MM.1S (cell line): ENCODE data around the gene DNAH11.
"Not testable (repeated sequence)": the region's sequence is repeated elsewhere in the genome, so short reads cannot be mapped to it uniquely, and the experiment has no call there.

Experiments
- DNase-seq: peaks from one replicate; pipeline ENCODE4 v3.0.0-alpha.2; 2015
- H2AFZ ChIP-seq: fragments of 300-600 bp; sonication (generic); 2 replicates; pipeline ENCODE4 v1.6.0; 2016; ENCODE audit warnings: antibody characterized with exemption, low read length
- H3F3A ChIP-seq: fragments of 300-600 bp; sonication (generic); 2 replicates; pipeline ENCODE4 v1.6.1; 2016; ENCODE audit warnings: mild to moderate bottlenecking, antibody characterized with exemption, low read length, moderate library complexity, mixed read lengths; ENCODE audit not compliant: insufficient read depth
- H3K27ac ChIP-seq: fragments of 300-600 bp; sonication (generic); 2 replicates; pipeline ENCODE4 v1.5.1; 2016; ENCODE audit warnings: mild to moderate bottlenecking, low read length
- H3K27me3 ChIP-seq: fragments of 300-600 bp; sonication (generic); replicated peaks from 2 replicates; pipeline ENCODE4 v1.6.0; 2016; ENCODE audit warnings: low read length; ENCODE audit not compliant: insufficient read depth
- H3K36me3 ChIP-seq: fragments of 300-600 bp; sonication (generic); replicated peaks from 2 replicates; pipeline ENCODE4 v1.6.1; 2016; ENCODE audit warnings: mild to moderate bottlenecking, low read length, mixed read lengths; ENCODE audit not compliant: insufficient read depth
- H3K4me1 ChIP-seq: fragments of 300-600 bp; sonication (generic); 2 replicates; pipeline ENCODE4 v1.6.1; 2016; ENCODE audit warnings: low read length, mixed read lengths
- H3K4me2 ChIP-seq: fragments of 300-600 bp; sonication (generic); 2 replicates; pipeline ENCODE4 v1.6.0; 2016; ENCODE audit warnings: low read depth, low read length
- H3K4me3 ChIP-seq: fragments of 300-600 bp; sonication (generic); 2 replicates; pipeline ENCODE4 v1.5.1; 2016; ENCODE audit warnings: low read length, mixed read lengths
- H3K79me2 ChIP-seq: fragments of 300-600 bp; sonication (generic); 2 replicates; pipeline ENCODE4 v1.6.1; 2016; ENCODE audit warnings: mixed run types, low read length, mixed read lengths
- H3K9ac ChIP-seq: fragments of 300-600 bp; sonication (generic); 2 replicates; pipeline ENCODE4 v1.6.1; 2016; ENCODE audit warnings: low read length, mixed read lengths
- H3K9me2 ChIP-seq: fragments of 300-600 bp; sonication (generic); replicated peaks from 2 replicates; pipeline ENCODE4 v1.6.1; 2016; ENCODE audit warnings: mild to moderate bottlenecking, low read length, mixed read lengths; ENCODE audit not compliant: insufficient read depth
- H3K9me3 ChIP-seq: fragments of 300-600 bp; sonication (generic); replicated peaks from 2 replicates; pipeline ENCODE4 v1.6.1; 2016; ENCODE audit warnings: mild to moderate bottlenecking, low read length, mixed read lengths; ENCODE audit not compliant: insufficient read depth
- H4K20me1 ChIP-seq: fragments of 300-600 bp; sonication (generic); 2 replicates; pipeline ENCODE4 v1.6.1; 2016; ENCODE audit warnings: mild to moderate bottlenecking, low read length, moderate library complexity, mixed read lengths; ENCODE audit not compliant: insufficient read depth
- EZH2 ChIP-seq: fragments of 300-600 bp; sonication (generic); optimal IDR thresholded peaks from 2 replicates; pipeline ENCODE3; 2017; ENCODE audit warnings: low read depth, mild to moderate bottlenecking, antibody characterized with exemption, low read length, mixed read lengths
- EZH2phosphoT487 ChIP-seq: fragments of 300-600 bp; sonication (generic); IDR thresholded peaks from 2 replicates; pipeline ENCODE4 v1.6.1; 2018; ENCODE audit warnings: antibody characterized with exemption, low read length
- TF ChIP-seq, protein P1 (sequence below): fragments of 300-600 bp; sonication (generic); IDR thresholded peaks from 2 replicates; pipeline ENCODE4 v1.5.1; 2016; ENCODE audit warnings: antibody characterized with exemption, low read length, mixed read lengths

Gene DNAH11

GRCh38 chr7:21526448-21526847, 16.4 kb upstream of the DNAH11 start:
- TF ChIP-seq, protein P1, sequence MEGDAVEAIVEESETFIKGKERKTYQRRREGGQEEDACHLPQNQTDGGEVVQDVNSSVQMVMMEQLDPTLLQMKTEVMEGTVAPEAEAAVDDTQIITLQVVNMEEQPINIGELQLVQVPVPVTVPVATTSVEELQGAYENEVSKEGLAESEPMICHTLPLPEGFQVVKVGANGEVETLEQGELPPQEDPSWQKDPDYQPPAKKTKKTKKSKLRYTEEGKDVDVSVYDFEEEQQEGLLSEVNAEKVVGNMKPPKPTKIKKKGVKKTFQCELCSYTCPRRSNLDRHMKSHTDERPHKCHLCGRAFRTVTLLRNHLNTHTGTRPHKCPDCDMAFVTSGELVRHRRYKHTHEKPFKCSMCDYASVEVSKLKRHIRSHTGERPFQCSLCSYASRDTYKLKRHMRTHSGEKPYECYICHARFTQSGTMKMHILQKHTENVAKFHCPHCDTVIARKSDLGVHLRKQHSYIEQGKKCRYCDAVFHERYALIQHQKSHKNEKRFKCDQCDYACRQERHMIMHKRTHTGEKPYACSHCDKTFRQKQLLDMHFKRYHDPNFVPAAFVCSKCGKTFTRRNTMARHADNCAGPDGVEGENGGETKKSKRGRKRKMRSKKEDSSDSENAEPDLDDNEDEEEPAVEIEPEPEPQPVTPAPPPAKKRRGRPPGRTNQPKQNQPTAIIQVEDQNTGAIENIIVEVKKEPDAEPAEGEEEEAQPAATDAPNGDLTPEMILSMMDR: no peak
- TF ChIP-seq EZH2phosphoT487: no peak
- Histone ChIP-seq H3K79me2 (no peaks in the 10 kb centered on the region), H3F3A (no peaks in the 10 kb centered on the region), H3K36me3 (no peaks in the 10 kb centered on the region), H3K9ac (no peak overlapping the region), H3K4me3 (no peak overlapping the region), H4K20me1 (no peaks in the 10 kb centered on the region), H3K27me3 (no peaks in the 10 kb centered on the region), H3K9me3 (no peaks in the 10 kb centered on the region), H3K27ac (no peak overlapping the region), H3K9me2 (no peaks in the 10 kb centered on the region), H3K4me2 (no peak overlapping the region), H3K4me1 (no peaks in the 10 kb centered on the region), H2AFZ (no peak overlapping the region)
- no peak for DNase-seq

DNA sequence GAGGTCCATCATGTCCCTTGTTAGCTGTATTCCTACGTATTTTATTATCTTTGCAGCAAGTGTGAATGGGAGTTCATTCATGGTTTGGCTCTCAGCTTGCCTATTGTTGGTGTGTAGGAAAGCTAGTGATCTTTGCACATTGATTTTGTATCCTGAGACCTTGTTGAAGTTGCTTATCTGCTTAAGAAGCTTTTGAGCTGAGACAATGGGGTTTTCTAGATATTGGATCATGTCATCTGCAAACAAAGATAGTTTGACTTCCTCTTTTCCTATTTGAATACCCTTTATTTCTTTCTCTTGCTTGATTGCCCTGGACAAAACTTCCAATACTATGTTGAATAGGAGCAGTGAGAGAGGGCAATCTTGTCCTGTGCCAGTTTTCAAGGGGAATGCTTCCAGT, 10.4 kb upstream of the DNAH11 start:
- not testable (repeated sequence) for H2AFZ ChIP-seq, H3K27me3 ChIP-seq, H3K4me1 ChIP-seq, H3K9me2 ChIP-seq, H3K36me3 ChIP-seq, H3K79me2 ChIP-seq, H4K20me1 ChIP-seq, H3K9ac ChIP-seq, H3F3A ChIP-seq, H3K27ac ChIP-seq, H3K4me3 ChIP-seq, DNase-seq, H3K4me2 ChIP-seq, H3K9me3 ChIP-seq

DNA sequence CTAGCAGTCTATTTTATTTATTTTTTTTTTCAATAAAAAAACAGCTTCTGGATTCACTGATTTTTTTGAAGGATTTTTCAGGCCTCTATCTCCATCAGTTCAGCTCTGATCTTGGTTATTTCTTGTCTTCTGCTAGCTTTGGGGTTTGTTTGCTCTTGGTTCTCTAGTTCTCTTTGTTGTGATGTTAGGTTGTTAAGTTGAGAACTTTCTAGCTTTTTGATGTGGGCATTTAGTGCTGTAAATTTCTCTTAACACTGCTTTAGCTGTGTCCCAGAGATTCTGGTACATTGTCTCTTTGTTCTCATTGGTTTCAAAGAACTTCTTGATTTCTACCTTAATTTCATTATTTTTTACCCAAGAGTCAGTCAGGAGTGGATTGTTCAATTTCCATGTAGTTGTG, 9.2 kb upstream of the DNAH11 start:
- not testable (repeated sequence) for H2AFZ ChIP-seq, H3K4me3 ChIP-seq, H3K27ac ChIP-seq, H3K9me3 ChIP-seq, DNase-seq, H3F3A ChIP-seq, H3K36me3 ChIP-seq, H3K9me2 ChIP-seq, H3K4me2 ChIP-seq, H4K20me1 ChIP-seq, H3K27me3 ChIP-seq, H3K79me2 ChIP-seq, H3K4me1 ChIP-seq, H3K9ac ChIP-seq

DNA sequence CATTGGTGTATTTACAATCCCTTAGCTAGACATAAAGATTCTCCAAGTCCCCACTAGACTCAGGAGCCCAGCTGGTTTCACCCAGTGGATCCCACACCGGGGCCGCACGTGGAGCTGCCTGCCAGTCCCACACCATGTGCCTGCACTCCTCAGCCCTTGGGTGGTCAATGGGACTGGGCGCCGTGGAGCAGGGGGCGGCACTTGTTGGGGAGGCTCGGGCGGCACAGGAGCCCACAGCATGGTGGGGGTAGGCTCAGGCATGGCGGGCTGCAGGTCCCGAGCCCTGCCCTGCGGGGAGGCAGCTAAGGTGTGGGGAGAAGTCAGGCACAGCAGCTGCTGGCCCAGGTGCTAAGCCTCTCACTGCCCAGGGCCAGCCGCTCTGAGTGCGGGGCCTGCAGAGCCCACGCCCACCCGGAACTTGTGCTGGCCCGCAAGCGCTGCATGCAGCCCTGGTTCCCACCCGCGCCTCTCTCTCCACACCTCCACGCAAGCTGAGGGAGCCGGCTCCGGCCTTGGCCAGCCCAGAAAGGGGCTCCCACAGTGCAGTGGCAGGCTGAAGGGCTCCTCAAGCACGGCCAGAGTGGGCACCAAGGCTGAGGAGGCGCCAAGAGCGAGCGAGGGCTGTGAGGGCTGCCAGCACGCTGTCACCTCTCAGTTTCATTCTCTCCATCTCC, 6.3 kb upstream of the DNAH11 start:
- not testable (repeated sequence) for H3K27ac ChIP-seq, DNase-seq, H2AFZ ChIP-seq, H3K79me2 ChIP-seq, H3K4me2 ChIP-seq, H3K9me3 ChIP-seq, H3K4me1 ChIP-seq, H3K9ac ChIP-seq, H3K27me3 ChIP-seq, H3F3A ChIP-seq, H3K4me3 ChIP-seq, H4K20me1 ChIP-seq, H3K9me2 ChIP-seq, H3K36me3 ChIP-seq

- no peak for TF ChIP-seq EZH2
- TF ChIP-seq, protein P1: no peak
- TF ChIP-seq EZH2phosphoT487: no peak
- Histone ChIP-seq H3F3A (no peaks in the 10 kb centered on the region), H3K4me1 (no peaks in the 10 kb centered on the region; the same call in 1 of the 2 replicates), H3K9me2 (no peaks in the 10 kb centered on the region), H3K4me2 (no peak overlapping the region), H4K20me1 (no peaks in the 10 kb centered on the region), H2AFZ (no peak overlapping the region), H3K9ac (no peak overlapping the region), H3K27ac (no peak overlapping the region), H3K27me3 (no peaks in the 10 kb centered on the region), H3K36me3 (no peaks in the 10 kb centered on the region), H3K4me3 (no peak overlapping the region), H3K79me2 (no peaks in the 10 kb centered on the region), H3K9me3 (no peaks in the 10 kb centered on the region)
- no peak for DNase-seq
Measured at GRCh38 chr7:21538936-21539495, 3.8 kb upstream of the DNAH11 start.
